Pancreas (tissue), 10 donors: Measurements from ENCODE around the gene EEF1AKMT3. TPM values are rescaled to one million over a fixed set of nuclear protein-coding genes. Genes with fewer than 3 reads are reported as not detected.

Experiments used
- ATAC-seq, 4 donors: fragments of 200-7000 bp; cut with Tn5 transposase; one replicate each; pipeline versions ENCODE4 v1.8.0 to v1.9.1; 2020; ENCODE audit warnings: mild to moderate bottlenecking in 4 of 4, moderate library complexity in 4 of 4
- DNase-seq, 6 donors: peaks; one replicate each; pipeline ENCODE4 v3.0.0-alpha.2; 2020
- FAIRE-seq: peaks from 2 replicates; lab custom pipeline; 2012; peaks lifted over from hg19 to GRCh38; lab: Jason Lieb, UNC
- H3K27ac ChIP-seq, 4 donors: fragments of 200-600 bp; sonication (generic); 1 replicate in 3 of 4; 2 replicates in 1 of 4; pipeline versions ENCODE4 v1.5.0 to v1.8.0; 2020
- H3K27me3 ChIP-seq, 4 donors: fragments of 200-600 bp; one replicate each; pipeline ENCODE4 v1.8.0; 2021
- H3K36me3 ChIP-seq, 3 donors: fragments of 200-600 bp; sonication (generic) in 1 of 3; one replicate each; pipeline versions ENCODE4 v1.5.0 to v1.8.0; 2020 to 2021
- H3K4me1 ChIP-seq, 3 donors: fragments of 200-600 bp; one replicate each; pipeline ENCODE4 v1.8.0; 2021
- H3K4me3 ChIP-seq, 4 donors: fragments of 200-600 bp; sonication (generic) in 2 of 4; one replicate each; pipeline versions ENCODE4 v1.5.0 to v1.8.0; 2020 to 2021
- H3K9me3 ChIP-seq, 4 donors: fragments of 200-600 bp; one replicate each; pipeline ENCODE4 v1.8.0; 2021
- WGBS, 2 donors: extraction: QIAGEN DNeasy Blood & Tissue Kit; methylation state at CpG; one replicate each; pipeline ENCODE4 v1.1.7; 2013; 5-methylcytosine and 5-hydroxymethylcytosine counted together
- intact Hi-C, 3 donors: fragments of 100-400 bp; cut with DNase I; formaldehyde crosslinking; loops; one replicate each; pipeline versions ENCODE4 v1.11.1 to v1.14.2; 2022
- polyA plus RNA-seq, 2 donors: library from polyadenylated mRNA; stranded (reverse); fragments of 200-250 nt; gene quantifications; one replicate each; pipeline ENCODE4 v1.2.3, GENCODE V29; 2013
- total RNA-seq, 6 donors: library from RNA; stranded (reverse); fragmentation: NEBNext Ultra II Directional in 4 of 6; extraction: Animal tissue kit (Norgen Biotek cat#: 25700) in 4 of 6; gene quantifications; one replicate each; pipeline versions ENCODE4 v1.2.1 to v1.2.4, GENCODE V29; 2021 to 2023
- TF ChIP-seq, protein P1 (sequence below), 4 donors: fragments of 200-600 bp; sonication (generic) in 3 of 4; IDR thresholded peaks; one replicate each; pipeline versions ENCODE4 v1.5.0 to v1.8.0; 2021; ENCODE audit warnings: antibody characterized with exemption in 4 of 4
- donor health status: healthy with polysubstance abuse.
- donor health status: DM: no; HTN: no; CAD: no; lungs with moderate emphysema.
- donor health status: DM: no; HTN: no; CAD: no.
- donor health status: control.
- donor health status: control.
- donor health status: Bipolar disorder and iron deficiency.
- donor health status: DM: yes; HTN: yes; CAD: no.
- donor health status: DM: no; HTN: no; CAD: no.
- donor health status: DM: no; HTN: no; CAD: no.
- donor health status: DM: yes; HTN: yes; CAD: no.

EEF1AKMT3 gene
- total and polyA plus RNA-seq, 8 donors = 3.7 to 20.8 (median 14.4) TPM

DNA sequence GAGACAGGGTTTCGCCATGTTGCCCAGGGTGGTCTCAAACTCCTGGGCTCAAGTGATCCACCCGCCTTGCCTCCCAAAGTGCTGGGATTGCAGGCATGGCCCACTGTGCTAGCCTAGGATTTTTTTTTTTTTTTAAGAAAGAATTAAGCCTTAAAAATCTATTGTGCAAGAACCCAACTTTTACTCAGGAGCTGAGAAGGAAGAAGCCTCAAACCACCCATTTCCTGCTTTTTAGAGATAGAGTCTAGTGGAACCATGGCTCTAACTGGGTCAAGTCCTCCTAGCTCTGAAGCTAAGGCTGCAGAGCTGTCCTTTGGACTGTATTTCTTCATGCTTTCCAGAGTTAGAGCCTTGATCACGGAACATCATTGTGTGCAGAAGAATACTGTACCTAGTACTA lies 8.8 kb downstream of the EEF1AKMT3 start:
- intact Hi-C loops = no loop called here
- ATAC-seq (no peak), FAIRE-seq (no peak), DNase-seq (no peak)
- Histone ChIP-seq H3K36me3 (peaks cover 0 to 12% (median 7%) of the 10 kb centered on the region in 3 donors), H3K4me3 (no peak overlapping the region), H3K27me3 (no peaks in the 10 kb centered on the region), H3K4me1 (peaks cover 4 to 15% (median 14%) of the 10 kb centered on the region in 3 donors), H3K9me3 (no peaks in the 10 kb centered on the region), H3K27ac (peak overlapping the region in 1 of 4 donors; percentile 23)
- TF ChIP-seq, protein P1, sequence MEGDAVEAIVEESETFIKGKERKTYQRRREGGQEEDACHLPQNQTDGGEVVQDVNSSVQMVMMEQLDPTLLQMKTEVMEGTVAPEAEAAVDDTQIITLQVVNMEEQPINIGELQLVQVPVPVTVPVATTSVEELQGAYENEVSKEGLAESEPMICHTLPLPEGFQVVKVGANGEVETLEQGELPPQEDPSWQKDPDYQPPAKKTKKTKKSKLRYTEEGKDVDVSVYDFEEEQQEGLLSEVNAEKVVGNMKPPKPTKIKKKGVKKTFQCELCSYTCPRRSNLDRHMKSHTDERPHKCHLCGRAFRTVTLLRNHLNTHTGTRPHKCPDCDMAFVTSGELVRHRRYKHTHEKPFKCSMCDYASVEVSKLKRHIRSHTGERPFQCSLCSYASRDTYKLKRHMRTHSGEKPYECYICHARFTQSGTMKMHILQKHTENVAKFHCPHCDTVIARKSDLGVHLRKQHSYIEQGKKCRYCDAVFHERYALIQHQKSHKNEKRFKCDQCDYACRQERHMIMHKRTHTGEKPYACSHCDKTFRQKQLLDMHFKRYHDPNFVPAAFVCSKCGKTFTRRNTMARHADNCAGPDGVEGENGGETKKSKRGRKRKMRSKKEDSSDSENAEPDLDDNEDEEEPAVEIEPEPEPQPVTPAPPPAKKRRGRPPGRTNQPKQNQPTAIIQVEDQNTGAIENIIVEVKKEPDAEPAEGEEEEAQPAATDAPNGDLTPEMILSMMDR (IDR thresholded peaks at IDR 0.05) = no peak
- WGBS, 2 donors = 94 to 95% methylated on average over 3 of the region's 3 CpGs

DNA sequence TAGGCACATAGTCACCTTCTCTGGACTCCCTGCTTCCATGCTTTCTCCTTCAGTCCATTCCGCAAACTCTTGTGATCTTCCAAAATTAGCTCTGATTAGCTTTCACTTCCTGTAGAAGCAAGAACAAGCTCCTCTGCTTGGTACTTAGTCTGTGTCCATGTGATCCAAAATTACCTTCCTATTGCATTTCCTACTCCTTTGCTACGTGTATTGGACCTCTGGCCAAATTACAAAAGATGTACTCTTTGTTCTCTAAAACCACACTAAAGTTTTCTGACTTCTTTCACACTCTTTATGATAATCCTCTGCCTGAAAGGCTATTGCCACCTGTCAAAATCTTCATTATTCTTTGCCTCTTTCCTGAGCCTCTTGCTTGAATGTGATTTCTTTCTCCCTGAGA lies 9.4 kb downstream of the EEF1AKMT3 start:
- WGBS, 2 donors = 67 to 79% methylated on average over 2 of the region's 2 CpGs
- Histone ChIP-seq H3K36me3 (peaks cover under 1 to 18% (median 7%) of the 10 kb centered on the region in 3 donors), H3K4me1 (peaks cover 4 to 15% (median 14%) of the 10 kb centered on the region in 3 donors), H3K9me3 (no peaks in the 10 kb centered on the region), H3K27me3 (no peaks in the 10 kb centered on the region), H3K4me3 (no peak overlapping the region), H3K27ac (peak overlapping the region in 2 of 4 donors; percentile 20 to 23)
- intact Hi-C loops = no loop called here
- no peak for ATAC-seq
- TF ChIP-seq, protein P1 (IDR thresholded peaks at IDR 0.05) = no peak
- no peak for DNase-seq
- FAIRE-seq = no peak

DNA sequence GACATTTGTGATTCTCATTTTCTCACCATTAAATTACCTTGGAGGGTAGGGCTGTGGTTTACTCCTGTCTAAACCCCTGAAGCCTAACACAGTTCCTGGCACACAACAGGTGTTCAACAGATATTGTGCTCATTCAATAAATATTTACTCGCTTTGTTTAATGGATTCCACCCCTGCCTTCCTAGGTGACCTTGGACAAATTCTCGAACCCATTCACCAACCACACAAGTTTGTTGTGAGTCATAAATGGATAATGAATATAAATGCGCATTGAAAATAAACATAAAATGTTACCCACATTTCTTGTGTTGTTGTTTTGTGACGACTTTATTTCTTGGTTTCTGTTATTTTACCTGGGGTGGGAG lies 9.8 kb downstream of the EEF1AKMT3 start:
- WGBS, 2 donors = 4% methylated on average over 4 of the region's 4 CpGs
- H3K27me3 ChIP-seq = no peaks in the 10 kb centered on the region
- H3K4me1 ChIP-seq = peaks cover 4 to 15% (median 14%) of the 10 kb centered on the region in 3 donors
- intact Hi-C loops = no loop called here
- DNase-seq = peak in 1 of 6 donors; percentile 32
- H3K27ac ChIP-seq = peak overlapping the region in 2 of 4 donors; percentile 20 to 23
- ATAC-seq = peak; percentile 24 to 44 (median 35)
- H3K9me3 ChIP-seq = no peaks in the 10 kb centered on the region
- H3K36me3 ChIP-seq = peaks cover 3 to 22% (median 7%) of the 10 kb centered on the region in 3 donors
- FAIRE-seq = no peak
- H3K4me3 ChIP-seq = peak overlapping the region in 2 of 4 donors; percentile 79 to 88
- TF ChIP-seq, protein P1 (IDR thresholded peaks at IDR 0.05) = no peak

DNA sequence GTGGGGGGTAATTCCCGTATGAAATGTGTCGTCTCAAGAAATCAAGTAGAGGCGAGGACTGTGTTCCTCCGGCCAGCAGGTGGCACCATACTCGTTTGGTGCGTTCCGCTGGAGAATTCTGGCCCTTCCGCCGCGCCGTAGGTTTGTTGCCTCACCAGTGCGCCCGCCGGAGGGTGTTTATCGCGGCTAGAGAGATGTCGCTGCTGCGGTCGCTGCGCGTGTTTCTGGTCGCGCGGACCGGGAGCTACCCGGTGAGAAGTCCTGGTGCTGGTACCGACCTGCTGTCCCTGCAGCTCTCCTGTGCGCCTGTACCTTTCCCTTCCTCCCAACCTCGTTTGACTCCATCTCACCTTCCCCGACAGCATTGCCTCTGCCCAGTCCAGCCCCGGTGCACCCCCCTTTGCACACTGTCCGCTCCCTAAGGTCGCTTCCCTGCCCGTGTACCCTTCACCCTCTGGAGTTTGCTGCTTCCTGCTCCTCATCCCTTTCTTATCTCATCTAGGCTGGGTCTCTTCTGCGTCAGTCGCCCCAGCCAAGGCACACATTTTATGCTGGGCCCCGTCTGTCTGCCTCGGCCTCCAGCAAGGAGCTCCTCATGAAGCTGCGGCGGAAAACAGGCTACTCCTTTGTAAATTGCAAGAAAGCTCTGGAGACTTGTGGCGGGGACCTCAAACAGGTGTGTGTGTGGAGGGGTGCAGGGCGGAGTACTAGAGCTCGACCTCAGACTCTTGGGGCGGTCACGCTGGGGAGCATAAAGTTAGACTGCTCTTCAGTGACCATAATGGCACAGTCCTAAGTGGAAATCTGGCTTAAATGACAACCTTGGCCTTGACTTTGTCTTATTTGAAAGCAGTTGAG lies 10.4 kb downstream of the EEF1AKMT3 start, which contains the start of gene TSFM:
TSS of gene TSFM (plus strand) at position 180 of the 858 bp plus-strand sequence. CDS start at position 195, 15 bp downstream.
- DNase-seq (peak; percentile 91 to 98 (median 94)), FAIRE-seq (no peak), ATAC-seq (peak; percentile 95 to 99 (median 98))
- Histone ChIP-seq H3K4me1 (peaks cover 4 to 15% (median 14%) of the 10 kb centered on the region in 3 donors), H3K9me3 (no peaks in the 10 kb centered on the region), H3K4me3 (peak within 1 kb of the TSS; percentile 58 to 91 (median 84)), H3K36me3 (peaks cover 3 to 27% (median 7%) of the 10 kb centered on the region in 3 donors), H3K27me3 (no peaks in the 10 kb centered on the region), H3K27ac (peak within 1 kb of the TSS in 2 of 4 donors; percentile 47 to 53)
- WGBS, 2 donors = 0 to 1% methylated on average over 45 of the region's 45 CpGs
- intact Hi-C loops = no loop called here
- TF ChIP-seq, protein P1 (IDR thresholded peaks at IDR 0.05) = peak; percentile 77 to 89 (median 82)
